ENCODE results near the gene WDFY2. TPM values are rescaled to one million over a fixed set of nuclear protein-coding genes. Genes with fewer than 3 reads are reported as not detected.
"Not testable (repeated sequence)": the region's sequence is repeated elsewhere in the genome, so short reads cannot be mapped to it uniquely, and the experiment has no call there.

The WDFY2 gene
- total RNA-seq, 1 donor from 2014 or later: 16.2 TPM

GRCh38 chr13:51647067-51647466 lies 62.8 kb downstream of the WDFY2 start:
- Mint-ChIP-seq H3K4me3 (ENCODE audit: unreplicated experiment) (no peak overlapping the region), H3K4me1 (ENCODE audit: low read depth, unreplicated experiment) (peaks cover 40% of the 10 kb centered on the region), H3K36me3 (ENCODE audit: low read depth, unreplicated experiment) (no peaks in the 10 kb centered on the region), H3K9me3 (ENCODE audit: unreplicated experiment) (no peaks in the 10 kb centered on the region), H3K27ac (ENCODE audit: unreplicated experiment) (no peak overlapping the region), H3K27me3 (ENCODE audit: low read depth, unreplicated experiment) (no peaks in the 10 kb centered on the region)
- TF ChIP-seq, protein P1, sequence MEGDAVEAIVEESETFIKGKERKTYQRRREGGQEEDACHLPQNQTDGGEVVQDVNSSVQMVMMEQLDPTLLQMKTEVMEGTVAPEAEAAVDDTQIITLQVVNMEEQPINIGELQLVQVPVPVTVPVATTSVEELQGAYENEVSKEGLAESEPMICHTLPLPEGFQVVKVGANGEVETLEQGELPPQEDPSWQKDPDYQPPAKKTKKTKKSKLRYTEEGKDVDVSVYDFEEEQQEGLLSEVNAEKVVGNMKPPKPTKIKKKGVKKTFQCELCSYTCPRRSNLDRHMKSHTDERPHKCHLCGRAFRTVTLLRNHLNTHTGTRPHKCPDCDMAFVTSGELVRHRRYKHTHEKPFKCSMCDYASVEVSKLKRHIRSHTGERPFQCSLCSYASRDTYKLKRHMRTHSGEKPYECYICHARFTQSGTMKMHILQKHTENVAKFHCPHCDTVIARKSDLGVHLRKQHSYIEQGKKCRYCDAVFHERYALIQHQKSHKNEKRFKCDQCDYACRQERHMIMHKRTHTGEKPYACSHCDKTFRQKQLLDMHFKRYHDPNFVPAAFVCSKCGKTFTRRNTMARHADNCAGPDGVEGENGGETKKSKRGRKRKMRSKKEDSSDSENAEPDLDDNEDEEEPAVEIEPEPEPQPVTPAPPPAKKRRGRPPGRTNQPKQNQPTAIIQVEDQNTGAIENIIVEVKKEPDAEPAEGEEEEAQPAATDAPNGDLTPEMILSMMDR (IDR thresholded peaks at IDR 0.05; ENCODE audit: insufficient read depth, low read depth, low read length): no peak
- TF ChIP-seq EZH2 (IDR thresholded peaks at IDR 0.05; ENCODE audit: insufficient read depth, low read length): no peak
- no peak for FAIRE-seq
- peaks cover 37% of the 10 kb centered on the region for H3K4me1 ChIP-seq (ENCODE audit: insufficient read depth, low read length)
- no peaks in the 10 kb centered on the region for H3K27me3 ChIP-seq (ENCODE audit: insufficient read depth, low read length)
- H2AFZ ChIP-seq (ENCODE audit: low read depth, low read length): no peak overlapping the region
- H3K4me3 ChIP-seq (ENCODE audit: insufficient read depth, low read depth, low read length): no peak overlapping the region
- no peak for DNase-seq (ENCODE audit: low read depth)
- no peak overlapping the region for H3K4me2 ChIP-seq (ENCODE audit: low read length)
- H4K20me1 ChIP-seq (ENCODE audit: insufficient read depth, low read length): peaks cover 4% of the 10 kb centered on the region
- H3K36me3 ChIP-seq (ENCODE audit: insufficient read depth, low read length): no peaks in the 10 kb centered on the region
- H3K9me3 ChIP-seq (ENCODE audit: insufficient read depth, low read depth, low read length): no peaks in the 10 kb centered on the region
- H3K9ac ChIP-seq (ENCODE audit: low read length): no peak overlapping the region
- peaks cover 44% of the 10 kb centered on the region for H3K79me2 ChIP-seq (ENCODE audit: insufficient read depth, low read length)
- no peak overlapping the region for H3K27ac ChIP-seq (ENCODE audit: low read depth, low read length)

GRCh38 chr13:51652193-51652592 lies 67.9 kb downstream of the WDFY2 start:
- not testable (repeated sequence) for H3K4me2 ChIP-seq (ENCODE audit: low read length); H3K4me3 Mint-ChIP-seq (ENCODE audit: unreplicated experiment); H3K9me3 ChIP-seq (ENCODE audit: insufficient read depth, low read depth, low read length); H4K20me1 ChIP-seq (ENCODE audit: insufficient read depth, low read length); H3K4me1 ChIP-seq (ENCODE audit: insufficient read depth, low read length); H3K9ac ChIP-seq (ENCODE audit: low read length); H3K36me3 Mint-ChIP-seq (ENCODE audit: low read depth, unreplicated experiment); H3K9me3 Mint-ChIP-seq (ENCODE audit: unreplicated experiment); FAIRE-seq; H3K27me3 Mint-ChIP-seq (ENCODE audit: low read depth, unreplicated experiment); H3K27me3 ChIP-seq (ENCODE audit: insufficient read depth, low read length); H3K27ac ChIP-seq (ENCODE audit: low read depth, low read length); DNase-seq (ENCODE audit: low read depth); H3K36me3 ChIP-seq (ENCODE audit: insufficient read depth, low read length); H3K27ac Mint-ChIP-seq (ENCODE audit: unreplicated experiment); H3K4me1 Mint-ChIP-seq (ENCODE audit: low read depth, unreplicated experiment); H3K4me3 ChIP-seq (ENCODE audit: insufficient read depth, low read depth, low read length); H2AFZ ChIP-seq (ENCODE audit: low read depth, low read length)
- H3K79me2 ChIP-seq (ENCODE audit: insufficient read depth, low read length): peaks cover 56% of the 10 kb centered on the region

- Mint-ChIP-seq H3K27me3 (ENCODE audit: low read depth, unreplicated experiment) (no peaks in the 10 kb centered on the region), H3K9me3 (ENCODE audit: unreplicated experiment) (peaks cover 5% of the 10 kb centered on the region), H3K36me3 (ENCODE audit: low read depth, unreplicated experiment) (peaks cover 9% of the 10 kb centered on the region), H3K4me1 (ENCODE audit: low read depth, unreplicated experiment) (peaks cover 7% of the 10 kb centered on the region), H3K4me3 (ENCODE audit: unreplicated experiment) (no peak overlapping the region), H3K27ac (ENCODE audit: unreplicated experiment) (no peak overlapping the region)
- Histone ChIP-seq H3K4me2 (ENCODE audit: low read length) (no peak overlapping the region), H3K4me1 (ENCODE audit: insufficient read depth, low read length) (no peaks in the 10 kb centered on the region), H3K9ac (ENCODE audit: low read length) (no peak overlapping the region), H3K36me3 (ENCODE audit: insufficient read depth, low read length) (peaks cover 3% of the 10 kb centered on the region), H3K4me3 (ENCODE audit: insufficient read depth, low read depth, low read length) (no peak overlapping the region), H3K27me3 (ENCODE audit: insufficient read depth, low read length) (no peaks in the 10 kb centered on the region), H3K27ac (ENCODE audit: low read depth, low read length) (no peak overlapping the region), H3K79me2 (ENCODE audit: insufficient read depth, low read length) (peaks cover 62% of the 10 kb centered on the region), H4K20me1 (ENCODE audit: insufficient read depth, low read length) (peaks cover 9% of the 10 kb centered on the region), H2AFZ (ENCODE audit: low read depth, low read length) (no peak overlapping the region), H3K9me3 (ENCODE audit: insufficient read depth, low read depth, low read length) (no peaks in the 10 kb centered on the region)
- TF ChIP-seq, protein P1 (IDR thresholded peaks at IDR 0.05; ENCODE audit: insufficient read depth, low read depth, low read length): no peak
- TF ChIP-seq EZH2 (IDR thresholded peaks at IDR 0.05; ENCODE audit: insufficient read depth, low read length): no peak
- DNase-seq (ENCODE audit: low read depth): no peak
- FAIRE-seq: no peak
Measured at GRCh38 chr13:51659276-51660127, 75.2 kb downstream of the WDFY2 start.
